GM12892 (cell line): ENCODE data around the gene NYAP1.

Experiments
- POLR2AphosphoS5 ChIP-seq: IDR thresholded peaks from 2 replicates; pipeline ENCODE4 v1.6.1; 2011; ENCODE audit warnings: low read depth, low read length, control low read depth
- TAF1 ChIP-seq: IDR thresholded peaks from 2 replicates; pipeline ENCODE4 v1.6.1; 2011; ENCODE audit warnings: low read depth, mild to moderate bottlenecking, control low read depth, low read length, borderline replicate concordance

DNA sequence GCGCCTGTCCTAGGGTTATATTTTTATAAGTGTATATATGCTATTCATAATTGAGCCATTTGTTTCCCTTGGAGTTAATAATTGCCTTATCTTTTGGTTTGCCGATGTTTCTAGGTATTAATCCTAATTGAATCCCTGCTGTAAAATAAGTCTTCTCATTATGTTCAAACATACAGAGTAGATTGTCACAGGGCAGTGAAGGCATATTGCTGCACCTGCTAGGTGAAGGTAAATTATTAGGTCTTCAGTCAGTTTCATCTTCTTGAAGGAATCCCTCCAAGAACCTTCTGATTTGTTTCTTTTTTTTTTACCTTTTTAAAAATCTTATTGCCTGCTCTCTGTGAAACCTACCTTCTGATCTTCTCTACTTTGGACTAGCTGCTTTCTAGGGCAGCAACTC is 37.3 kb downstream of the NYAP1 start:
- TF ChIP-seq TAF1 (no peak), POLR2AphosphoS5 (no peak)
